Activated CD4-positive, alpha-beta T cell treated with anti-CD3 and anti-CD28 coated beads for 36 hours (primary cell): Measurements from ENCODE around the gene MYRIP. TPM values are rescaled to one million over a fixed set of nuclear protein-coding genes. Genes with fewer than 3 reads are reported as not detected.
"Not testable (repeated sequence)": the region's sequence is repeated elsewhere in the genome, so short reads cannot be mapped to it uniquely, and the experiment has no call there.

Experiments used
- ATAC-seq: fragments of 200-7000 bp; cut with Tn5 transposase; one replicate; pipeline ENCODE4 v1.10.0; 2021; ENCODE audit warnings: mild to moderate bottlenecking, moderate library complexity
- CTCF ChIA-PET: fragments of 350-600 bp; sonication (Branson Sonifier 250); formaldehyde crosslinking; loops from one replicate; lab custom pipeline; 2021; ENCODE audit warnings: antibody characterized with exemption; lab: Charles Lee
- POLR2A ChIA-PET: fragments of 350-600 bp; sonication (Branson Sonifier 250); formaldehyde crosslinking; loops from one replicate; lab custom pipeline; 2021; ENCODE audit warnings: antibody characterized with exemption, inconsistent platforms; lab: Charles Lee
- DNase-seq: peaks from one replicate; pipeline ENCODE4 v3.0.0-alpha.2; 2020
- H3K27ac Mint-ChIP-seq: one replicate; pipeline ENCODE4 v1.8.0; 2021; ENCODE audit warnings: mixed read lengths
- H3K27me3 Mint-ChIP-seq: one replicate; pipeline ENCODE4 v1.8.0; 2021; ENCODE audit warnings: mixed read lengths
- H3K36me3 Mint-ChIP-seq: one replicate; pipeline ENCODE4 v1.8.0; 2021; ENCODE audit warnings: low read depth, mixed read lengths
- H3K4me1 Mint-ChIP-seq: one replicate; pipeline ENCODE4 v1.8.0; 2021; ENCODE audit warnings: mixed read lengths
- H3K4me3 Mint-ChIP-seq: one replicate; pipeline ENCODE4 v1.8.0; 2021; ENCODE audit warnings: mild to moderate bottlenecking, moderate library complexity, mixed read lengths
- H3K9me3 Mint-ChIP-seq: one replicate; pipeline ENCODE4 v1.8.0; 2021; ENCODE audit warnings: low read depth, mixed read lengths
- intact Hi-C, 2 experiments: fragments of 100-400 bp; cut with DNase I in 1 of 2; cut with micrococcal nuclease in 1 of 2; formaldehyde crosslinking; loops; one replicate each; pipeline versions ENCODE4 v1.14.2 to v1.15.1; 2022 to 2024; cut with DNase I, micrococcal nuclease
- total RNA-seq, 2 experiments: library from RNA; stranded (reverse); gene quantifications; one replicate each; pipeline ENCODE4 v1.2.3, GENCODE V29; 2021

Gene MYRIP
- total RNA-seq, 2 experiments from 2014 or later = not detected

- CTCF ChIA-PET = interaction anchor here (0.6 kb wide), 1 partner anchor 529 kb away, joined by 3 read pairs; no protein-coding TSS in a partner anchor
- peaks cover 10% of the 10 kb centered on the region for H3K27me3 Mint-ChIP-seq
- intact Hi-C loops = no loop called here
- no peaks in the 10 kb centered on the region for H3K36me3 Mint-ChIP-seq
- no peak for DNase-seq
- no peaks in the 10 kb centered on the region for H3K4me1 Mint-ChIP-seq
- no peak overlapping the region for H3K27ac Mint-ChIP-seq
- ATAC-seq = no peak
- H3K9me3 Mint-ChIP-seq = no peaks in the 10 kb centered on the region
- H3K4me3 Mint-ChIP-seq = no peak overlapping the region
- POLR2A ChIA-PET = no interaction called here
Observed at GRCh38 chr3:39783680-39784079, 25.7 kb upstream of the MYRIP start.

DNA sequence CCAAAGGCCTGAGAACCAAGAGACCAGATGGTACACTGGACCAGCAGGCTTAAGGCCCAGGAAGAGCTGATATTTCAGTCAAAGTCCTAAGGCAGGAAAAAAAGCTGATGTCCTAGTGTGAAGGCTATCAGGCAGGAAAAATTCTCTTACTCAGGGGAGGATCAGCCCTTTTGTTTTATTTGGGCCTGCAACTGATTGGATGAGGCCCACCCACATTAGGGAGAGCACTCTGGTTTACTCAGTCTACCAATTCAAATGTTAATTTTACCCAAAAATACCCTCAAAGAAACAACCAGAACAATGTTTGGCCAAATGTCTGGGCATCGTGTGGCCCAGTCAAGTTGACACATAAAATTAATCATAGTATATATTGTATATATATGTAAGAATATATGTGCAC, 24.5 kb upstream of the MYRIP start:
- Mint-ChIP-seq H3K9me3 (no peaks in the 10 kb centered on the region), H3K4me3 (no peak overlapping the region), H3K4me1 (no peaks in the 10 kb centered on the region), H3K36me3 (no peaks in the 10 kb centered on the region), H3K27ac (no peak overlapping the region), H3K27me3 (peaks cover 12% of the 10 kb centered on the region)
- DNase-seq (no peak), ATAC-seq (no peak)
- ChIA-PET POLR2A (no interaction called here), CTCF (no interaction called here)
- intact Hi-C loops = no loop called here

DNA sequence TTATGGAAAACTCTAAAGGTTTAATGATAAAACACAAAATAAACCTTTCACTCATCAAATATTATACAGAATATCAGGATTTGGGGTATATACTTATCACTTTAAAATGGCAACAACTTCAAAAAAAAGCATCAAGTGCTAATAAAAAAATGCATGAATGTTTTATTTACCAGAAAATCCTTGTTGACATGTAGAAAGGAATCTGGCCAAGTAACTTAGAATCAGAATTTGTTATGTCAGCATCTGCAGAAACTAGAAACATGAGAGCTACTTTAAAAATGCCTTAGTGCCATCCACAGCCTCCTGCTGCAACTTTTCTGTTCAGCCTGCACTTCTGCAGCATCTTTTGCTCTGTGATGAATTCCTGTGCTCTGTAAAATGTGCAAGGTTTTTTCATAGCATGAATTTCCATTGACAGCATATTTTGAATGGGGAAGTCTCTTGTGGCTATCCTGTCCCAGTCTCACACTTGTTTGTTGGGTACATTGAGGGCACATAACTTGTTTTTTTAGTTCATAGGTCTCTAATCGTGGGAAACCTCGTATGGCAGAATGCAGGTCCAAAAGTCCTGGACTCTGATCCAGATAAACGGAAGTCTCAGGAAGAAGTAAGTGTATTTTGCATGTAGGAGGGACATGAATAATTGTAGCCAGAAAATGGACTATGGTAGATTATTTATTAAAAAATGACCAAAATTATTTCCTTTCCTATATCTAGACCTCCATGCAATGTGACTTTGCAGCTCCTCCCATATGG, 21.1 kb upstream of the MYRIP start:
- no peaks in the 10 kb centered on the region for H3K4me1 Mint-ChIP-seq
- no peak overlapping the region for H3K4me3 Mint-ChIP-seq

GRCh38 chr3:39791603-39792002, 17.8 kb upstream of the MYRIP start:
- DNase-seq = no peak
- intact Hi-C loops = no loop called here
- Mint-ChIP-seq H3K4me1 (no peaks in the 10 kb centered on the region), H3K36me3 (no peaks in the 10 kb centered on the region), H3K9me3 (no peaks in the 10 kb centered on the region), H3K27ac (no peak overlapping the region), H3K27me3 (peaks cover 6% of the 10 kb centered on the region), H3K4me3 (no peak overlapping the region)
- ChIA-PET POLR2A (no interaction called here), CTCF (no interaction called here)
- ATAC-seq = no peak

More for the DNA sequence above, 21.1 kb upstream of the MYRIP start:
- ChIA-PET POLR2A (no interaction called here), CTCF (no interaction called here)
- DNase-seq (no peak), ATAC-seq (no peak)
- intact Hi-C loops = no loop called here
- peaks cover 4% of the 10 kb centered on the region for H3K27me3 Mint-ChIP-seq
- H3K9me3 Mint-ChIP-seq = no peaks in the 10 kb centered on the region
- H3K36me3 Mint-ChIP-seq = no peaks in the 10 kb centered on the region
- no peak overlapping the region for H3K27ac Mint-ChIP-seq

DNA sequence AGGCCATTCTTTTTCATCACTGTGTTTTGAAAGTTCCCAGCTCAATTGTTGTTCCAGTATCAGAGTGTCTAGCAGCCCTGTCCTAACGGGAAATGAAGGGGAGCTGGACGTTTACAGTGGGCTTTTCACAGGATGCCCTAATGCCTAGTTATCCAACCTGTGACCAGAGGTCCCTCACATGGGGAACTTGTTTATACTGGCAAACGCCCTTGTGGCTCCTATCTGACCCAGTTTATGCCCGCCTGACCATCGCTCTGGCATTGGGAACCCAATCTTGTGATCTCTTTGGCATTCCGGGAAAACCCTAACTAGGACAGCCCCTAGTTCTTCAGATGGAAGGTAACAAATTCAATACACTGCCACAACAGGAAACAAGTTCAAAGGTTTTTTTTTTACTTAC, 14.5 kb upstream of the MYRIP start:
- peaks cover 13% of the 10 kb centered on the region for H3K27me3 Mint-ChIP-seq
- ATAC-seq = no peak
- H3K9me3 Mint-ChIP-seq = no peaks in the 10 kb centered on the region
- H3K4me3 Mint-ChIP-seq = no peak overlapping the region
- H3K36me3 Mint-ChIP-seq = no peaks in the 10 kb centered on the region
- POLR2A ChIA-PET = no interaction called here
- intact Hi-C loops = no loop called here
- H3K27ac Mint-ChIP-seq = no peak overlapping the region
- CTCF ChIA-PET = no interaction called here
- H3K4me1 Mint-ChIP-seq = no peaks in the 10 kb centered on the region
- no peak for DNase-seq

DNA sequence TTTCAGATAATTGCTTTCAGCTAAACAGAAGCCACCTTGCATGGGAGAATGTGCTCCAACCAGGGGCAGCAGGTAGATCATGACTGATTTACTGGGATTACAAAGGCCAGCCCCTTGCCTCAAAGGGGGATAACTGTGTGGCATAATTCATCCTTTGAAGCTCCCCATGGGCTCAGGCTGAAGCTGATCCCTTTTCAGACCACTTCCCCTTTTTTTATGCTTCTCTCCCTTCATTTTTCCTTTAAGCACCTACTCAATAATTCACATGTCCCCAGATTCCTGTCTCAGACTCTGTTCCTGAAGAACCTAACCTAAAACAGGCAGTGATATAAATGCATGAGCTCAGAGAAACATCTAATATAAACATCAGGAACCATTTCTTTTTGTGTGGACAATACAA, 8.2 kb upstream of the MYRIP start:
- Mint-ChIP-seq H3K36me3 (no peaks in the 10 kb centered on the region), H3K27me3 (peaks cover 26% of the 10 kb centered on the region), H3K4me1 (no peaks in the 10 kb centered on the region), H3K4me3 (no peak overlapping the region), H3K27ac (no peak overlapping the region), H3K9me3 (peaks cover 8% of the 10 kb centered on the region)
- ChIA-PET CTCF (no interaction called here), POLR2A (no interaction called here)
- intact Hi-C loops = no loop called here
- ATAC-seq = no peak
- DNase-seq = no peak

DNA sequence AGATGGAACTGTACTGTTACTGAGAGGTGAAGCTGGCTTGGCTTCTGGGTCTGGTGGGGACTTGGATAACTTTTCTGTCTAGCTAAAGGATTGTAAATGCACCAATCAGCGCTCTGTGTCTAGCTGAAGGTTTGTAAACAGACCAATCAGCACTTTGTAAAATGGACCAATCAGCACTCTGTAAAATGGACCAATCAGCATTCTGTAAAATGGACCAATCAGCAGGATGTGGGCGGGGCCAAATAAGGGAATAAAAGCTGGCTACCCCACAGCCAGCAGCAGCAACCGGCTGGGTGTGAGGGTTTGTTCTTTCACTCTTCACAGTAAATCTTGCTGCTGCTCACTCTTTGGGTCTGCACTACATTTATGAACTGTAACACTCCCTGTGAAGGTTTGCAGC, 6.9 kb upstream of the MYRIP start:
- ATAC-seq, CTCF ChIA-PET, H3K9me3 Mint-ChIP-seq, H3K27ac Mint-ChIP-seq, intact Hi-C loops, H3K4me3 Mint-ChIP-seq, H3K36me3 Mint-ChIP-seq, H3K4me1 Mint-ChIP-seq, POLR2A ChIA-PET, DNase-seq: not testable (repeated sequence)
- H3K27me3 Mint-ChIP-seq = peaks cover 31% of the 10 kb centered on the region

DNA sequence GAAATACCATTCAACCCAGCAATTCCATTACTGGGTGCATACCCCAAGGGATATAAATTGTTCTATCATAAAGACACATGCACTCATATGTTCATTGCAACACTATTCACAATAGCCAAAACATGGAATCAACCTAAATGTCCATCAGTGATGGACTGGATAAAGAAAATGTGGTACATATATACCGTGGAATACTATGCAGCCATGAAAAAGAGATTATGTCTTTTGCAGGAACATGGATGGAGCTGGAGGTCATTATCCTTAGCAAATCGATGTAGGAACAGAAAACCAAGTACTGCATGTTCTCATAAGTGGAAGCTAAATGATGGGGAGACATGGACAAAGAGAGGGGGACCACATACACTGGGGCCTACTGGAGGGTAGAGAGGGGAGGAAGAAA, 5.5 kb upstream of the MYRIP start:
- intact Hi-C loops = no loop called here
- ChIA-PET POLR2A (no interaction called here), CTCF (no interaction called here)
- no peak for DNase-seq
- no peak for ATAC-seq
- H3K27ac Mint-ChIP-seq = no peak overlapping the region
- peaks cover 8% of the 10 kb centered on the region for H3K9me3 Mint-ChIP-seq
- H3K4me3 Mint-ChIP-seq = no peak overlapping the region
- H3K36me3 Mint-ChIP-seq = no peaks in the 10 kb centered on the region
- H3K4me1 Mint-ChIP-seq = peaks cover 4% of the 10 kb centered on the region
- peaks cover 38% of the 10 kb centered on the region for H3K27me3 Mint-ChIP-seq

DNA sequence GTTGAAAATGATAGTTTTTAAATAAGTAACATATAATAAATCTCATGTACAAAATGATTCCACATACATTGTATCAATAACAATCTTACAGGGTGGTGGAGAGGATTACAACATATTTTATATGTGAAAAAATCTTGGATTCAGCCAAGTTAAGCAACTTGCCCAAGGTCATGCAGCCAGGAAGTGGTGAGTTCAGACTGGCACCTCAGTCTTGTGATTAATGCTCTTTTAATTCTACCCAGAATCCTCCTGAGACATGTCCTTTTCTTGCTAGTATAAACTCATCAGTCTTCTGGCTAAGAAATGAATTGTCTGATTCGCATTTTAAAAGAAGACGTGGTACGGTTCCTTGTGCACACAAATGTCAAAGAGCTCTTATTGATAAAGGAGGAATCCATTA, 4.5 kb upstream of the MYRIP start:
- Mint-ChIP-seq H3K4me3 (no peak overlapping the region), H3K9me3 (peaks cover 8% of the 10 kb centered on the region), H3K27me3 (peaks cover 36% of the 10 kb centered on the region), H3K27ac (no peak overlapping the region), H3K36me3 (no peaks in the 10 kb centered on the region), H3K4me1 (peaks cover 7% of the 10 kb centered on the region)
- intact Hi-C loops = no loop called here
- ATAC-seq = no peak
- ChIA-PET CTCF (no interaction called here), POLR2A (no interaction called here)
- no peak for DNase-seq

DNA sequence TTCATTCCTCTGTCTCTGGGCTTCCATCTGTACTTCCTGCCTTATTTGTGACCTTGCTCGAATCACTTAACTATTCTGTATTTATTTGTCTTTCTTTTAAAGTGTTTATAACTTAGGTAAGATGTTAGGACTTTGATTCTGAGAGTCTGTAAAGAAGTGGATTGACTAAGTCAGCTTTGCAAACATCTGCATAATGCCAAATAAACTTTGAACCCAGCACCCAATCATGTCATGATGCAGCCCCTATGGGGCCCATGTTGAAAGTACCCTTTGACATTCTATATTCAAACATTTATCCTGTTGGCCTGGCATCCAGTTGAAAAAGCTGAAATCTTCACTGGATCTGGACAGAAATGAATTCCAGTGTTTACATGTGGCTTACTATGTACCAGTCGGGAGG, 3.8 kb upstream of the MYRIP start:
- Mint-ChIP-seq H3K27me3 (peaks cover 42% of the 10 kb centered on the region), H3K36me3 (no peaks in the 10 kb centered on the region), H3K4me1 (peaks cover 14% of the 10 kb centered on the region), H3K27ac (no peak overlapping the region), H3K9me3 (peaks cover 8% of the 10 kb centered on the region), H3K4me3 (no peak overlapping the region)
- POLR2A ChIA-PET = no interaction called here
- intact Hi-C loops = no loop called here
- DNase-seq = no peak
- ATAC-seq = no peak
- CTCF ChIA-PET = no interaction called here

GRCh38 chr3:39806820-39807219, 2.6 kb upstream of the MYRIP start:
- Mint-ChIP-seq H3K27me3 (peaks cover 51% of the 10 kb centered on the region), H3K36me3 (no peaks in the 10 kb centered on the region), H3K9me3 (peaks cover 8% of the 10 kb centered on the region), H3K4me1 (peaks cover 16% of the 10 kb centered on the region), H3K27ac (no peak overlapping the region), H3K4me3 (no peak overlapping the region)
- no peak for ATAC-seq
- intact Hi-C loops = no loop called here
- CTCF ChIA-PET = no interaction called here
- POLR2A ChIA-PET = no interaction called here
- no peak for DNase-seq

GRCh38 chr3:39808467-39809180, 785 bp upstream of the MYRIP start:
- H3K27ac Mint-ChIP-seq = no peak overlapping the region
- H3K4me3 Mint-ChIP-seq = peak overlapping the region; percentile 55
- ATAC-seq (no peak), DNase-seq (no peak)
- peaks cover 60% of the 10 kb centered on the region for H3K27me3 Mint-ChIP-seq
- H3K36me3 Mint-ChIP-seq = no peaks in the 10 kb centered on the region
- intact Hi-C loops = no loop called here
- ChIA-PET CTCF (no interaction called here), POLR2A (no interaction called here)
- peaks cover 16% of the 10 kb centered on the region for H3K4me1 Mint-ChIP-seq
- H3K9me3 Mint-ChIP-seq = peaks cover 5% of the 10 kb centered on the region
